Heart left ventricle (tissue), 13 donors: ENCODE data around the gene STPG2.

Source experiments
- POLR2A ChIP-seq, 2 donors: fragments of 450-650 bp; IDR thresholded peaks; one replicate each; pipeline ENCODE4 v1.6.1; 2017; ENCODE audit warnings: antibody characterized with exemption in 2 of 2, mild to moderate bottlenecking in 2 of 2, moderate library complexity in 2 of 2
- TF ChIP-seq, protein P1 (sequence below), 12 donors: fragments of 200-600 bp; sonication (generic) in 4 of 12; IDR thresholded peaks; one replicate each; pipeline versions ENCODE4 v1.5.0 to v1.8.0; 2018 to 2022; ENCODE audit warnings: antibody characterized with exemption in 12 of 12, mild to moderate bottlenecking in 5 of 12
- donor health status: ischemic (EF 13 %, LVEDD 7.1; RV severe dilation, severe dysfunction).
- donor health status: DM: no; HTN: yes; CAD: no.
- donor health status: DM: no; HTN: no; CAD: no.
- donor health status: ischemic (EF 25% LVEDD 6.9; RV normal size, moderate dysfunction).
- donor health status: ischemic (EF 25% LVEDD 5.7; RV mildly dilated, moderate dysfunction).
- donor health status: ischemic (EF 35%, LVEDD 5.7; RV mildly dilated, moderate dysfunction).
- donor health status: nonischemic (EF 11% LVEDD 7.7; RV severe dilation, severe dysfunction).
- donor health status: DM: yes; HTN: yes; CAD: no.
- donor health status: PGD.
- donor health status: ischemic (EF 29% LVEDD 5.4; RV normal size, mild dysfunction).
- donor health status: nonischemic (EF 23%, LVEDD 6.1; RV moderate dilation, normal function).

DNA sequence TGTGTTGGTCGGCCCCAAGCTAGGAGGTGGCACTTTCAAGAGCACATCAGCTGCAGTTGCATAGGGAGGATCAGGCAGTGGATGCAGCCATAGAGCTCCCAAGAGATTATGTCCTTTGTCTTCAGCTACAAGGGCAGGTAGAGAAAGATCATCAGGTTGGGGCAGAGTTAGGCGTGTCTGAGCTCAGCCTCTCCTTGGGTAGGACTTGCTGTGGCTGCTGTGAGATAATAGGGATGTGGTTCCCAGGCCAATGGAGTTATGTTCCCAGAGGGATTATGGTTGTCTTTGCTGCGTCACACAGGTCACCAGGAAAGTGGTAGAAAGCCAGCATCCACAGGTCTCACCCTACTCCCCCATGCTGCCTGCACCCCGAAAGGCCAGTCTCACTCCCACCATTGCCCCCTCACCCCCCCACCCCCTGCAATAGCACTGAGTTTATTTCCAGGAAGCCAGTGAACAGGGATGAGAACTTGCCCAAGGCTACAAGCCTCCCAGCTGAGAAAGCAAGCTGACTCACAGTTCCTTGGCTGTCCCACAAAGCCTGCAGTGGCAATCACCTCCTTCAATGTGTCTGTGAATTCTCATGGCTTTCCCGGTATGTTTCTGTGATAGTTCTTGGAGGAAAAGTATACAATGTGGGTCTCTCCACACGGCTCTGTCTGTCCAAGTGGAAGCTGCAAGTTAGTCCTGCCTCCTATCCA is 148.4 kb downstream of the STPG2 start:
- no peak for TF ChIP-seq POLR2A (IDR thresholded peaks at IDR 0.05)
- TF ChIP-seq, protein P1, sequence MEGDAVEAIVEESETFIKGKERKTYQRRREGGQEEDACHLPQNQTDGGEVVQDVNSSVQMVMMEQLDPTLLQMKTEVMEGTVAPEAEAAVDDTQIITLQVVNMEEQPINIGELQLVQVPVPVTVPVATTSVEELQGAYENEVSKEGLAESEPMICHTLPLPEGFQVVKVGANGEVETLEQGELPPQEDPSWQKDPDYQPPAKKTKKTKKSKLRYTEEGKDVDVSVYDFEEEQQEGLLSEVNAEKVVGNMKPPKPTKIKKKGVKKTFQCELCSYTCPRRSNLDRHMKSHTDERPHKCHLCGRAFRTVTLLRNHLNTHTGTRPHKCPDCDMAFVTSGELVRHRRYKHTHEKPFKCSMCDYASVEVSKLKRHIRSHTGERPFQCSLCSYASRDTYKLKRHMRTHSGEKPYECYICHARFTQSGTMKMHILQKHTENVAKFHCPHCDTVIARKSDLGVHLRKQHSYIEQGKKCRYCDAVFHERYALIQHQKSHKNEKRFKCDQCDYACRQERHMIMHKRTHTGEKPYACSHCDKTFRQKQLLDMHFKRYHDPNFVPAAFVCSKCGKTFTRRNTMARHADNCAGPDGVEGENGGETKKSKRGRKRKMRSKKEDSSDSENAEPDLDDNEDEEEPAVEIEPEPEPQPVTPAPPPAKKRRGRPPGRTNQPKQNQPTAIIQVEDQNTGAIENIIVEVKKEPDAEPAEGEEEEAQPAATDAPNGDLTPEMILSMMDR (IDR thresholded peaks at IDR 0.05): no peak
